NCI-H1417 (cell line): Measurements from ENCODE around the gene HIKESHI.

Experiments
- DNase-seq, 3 experiments: peaks; one replicate each; lab custom pipeline; 2025; lab: John Stamatoyannopoulos, UW

Gene HIKESHI

DNA sequence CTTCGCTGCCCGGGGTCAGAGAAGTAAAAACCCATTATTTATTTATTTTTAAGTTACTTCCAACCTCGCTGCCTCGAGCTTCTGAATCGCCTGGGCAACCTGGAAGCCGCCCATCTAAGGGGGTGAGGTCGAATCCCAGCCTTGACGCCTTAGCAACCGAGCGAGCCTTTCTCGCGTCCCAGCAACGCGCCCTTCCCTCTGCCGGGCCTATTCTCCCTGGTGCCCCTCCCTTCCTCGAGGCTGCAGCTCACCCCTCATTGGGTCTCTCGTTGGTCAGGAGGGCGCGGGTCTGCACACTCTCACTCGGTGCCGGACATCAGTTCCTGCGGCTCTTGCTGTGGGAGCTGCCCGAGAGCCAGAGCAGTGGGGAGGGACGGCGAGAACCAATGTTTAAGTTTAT is 72.5 kb downstream of the HIKESHI start, which contains the start of gene CCDC81:
TSS of gene CCDC81 (plus strand) at position 302 of the 400 bp plus-strand sequence. CDS start 277 bp downstream, outside the sequence.
- no peak for DNase-seq

DNA sequence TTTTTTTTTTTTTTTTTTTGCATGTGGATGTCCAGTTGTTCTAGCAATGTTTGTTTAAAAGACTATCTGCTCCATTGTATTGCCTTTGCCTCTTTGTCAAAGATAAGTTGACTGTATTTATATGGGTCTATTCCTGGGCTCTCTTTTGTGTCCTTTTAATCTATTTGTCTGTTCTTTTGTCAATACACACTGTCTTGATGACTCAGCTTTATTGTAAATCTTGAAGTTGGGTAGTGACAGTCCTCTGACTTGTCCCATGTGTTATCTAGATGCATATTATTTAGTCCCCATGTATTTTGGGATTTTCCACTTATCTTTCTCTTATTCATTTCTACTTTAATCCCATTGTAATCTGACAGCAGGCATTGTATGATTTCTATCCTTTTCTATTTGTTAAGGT is 75.9 kb downstream of the HIKESHI start:
- DNase-seq = no peak

DNA sequence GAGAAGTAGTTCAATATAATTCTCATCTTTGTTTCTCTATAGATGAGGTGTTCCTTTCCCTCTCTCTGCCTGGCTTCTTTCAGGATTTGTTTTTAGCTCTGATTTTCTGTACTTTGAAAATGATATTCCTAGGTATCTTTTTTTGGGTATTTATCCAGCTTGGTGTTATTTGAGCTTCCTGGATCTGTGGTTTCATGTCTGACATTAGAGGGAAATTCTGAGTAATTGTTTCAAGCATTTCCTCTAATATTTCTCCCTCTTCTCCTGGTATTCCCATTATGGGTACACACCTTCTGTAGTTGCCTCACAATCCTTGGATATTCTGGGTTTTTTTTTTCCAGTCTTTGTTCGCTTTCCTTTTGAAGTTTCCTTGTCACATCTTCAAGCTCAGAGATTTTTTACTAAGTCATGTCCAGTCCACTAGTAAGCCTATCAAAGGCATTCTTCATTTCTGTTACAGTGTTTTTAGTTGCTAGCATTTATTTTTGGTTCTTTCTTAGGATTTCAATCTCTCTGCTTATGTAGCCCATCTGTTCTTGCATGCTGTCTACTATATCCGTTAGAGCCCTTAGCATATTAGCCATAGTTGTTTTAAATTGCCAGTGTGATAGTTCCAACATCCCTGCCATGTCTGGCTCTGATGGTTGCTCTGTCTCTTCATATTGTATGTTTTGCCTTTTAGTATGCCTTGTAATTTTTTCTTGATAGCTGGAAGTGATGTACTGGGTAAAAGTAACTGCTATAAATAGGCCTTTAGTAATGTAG is 78.4 kb downstream of the HIKESHI start:
- DNase-seq = no peak

DNA sequence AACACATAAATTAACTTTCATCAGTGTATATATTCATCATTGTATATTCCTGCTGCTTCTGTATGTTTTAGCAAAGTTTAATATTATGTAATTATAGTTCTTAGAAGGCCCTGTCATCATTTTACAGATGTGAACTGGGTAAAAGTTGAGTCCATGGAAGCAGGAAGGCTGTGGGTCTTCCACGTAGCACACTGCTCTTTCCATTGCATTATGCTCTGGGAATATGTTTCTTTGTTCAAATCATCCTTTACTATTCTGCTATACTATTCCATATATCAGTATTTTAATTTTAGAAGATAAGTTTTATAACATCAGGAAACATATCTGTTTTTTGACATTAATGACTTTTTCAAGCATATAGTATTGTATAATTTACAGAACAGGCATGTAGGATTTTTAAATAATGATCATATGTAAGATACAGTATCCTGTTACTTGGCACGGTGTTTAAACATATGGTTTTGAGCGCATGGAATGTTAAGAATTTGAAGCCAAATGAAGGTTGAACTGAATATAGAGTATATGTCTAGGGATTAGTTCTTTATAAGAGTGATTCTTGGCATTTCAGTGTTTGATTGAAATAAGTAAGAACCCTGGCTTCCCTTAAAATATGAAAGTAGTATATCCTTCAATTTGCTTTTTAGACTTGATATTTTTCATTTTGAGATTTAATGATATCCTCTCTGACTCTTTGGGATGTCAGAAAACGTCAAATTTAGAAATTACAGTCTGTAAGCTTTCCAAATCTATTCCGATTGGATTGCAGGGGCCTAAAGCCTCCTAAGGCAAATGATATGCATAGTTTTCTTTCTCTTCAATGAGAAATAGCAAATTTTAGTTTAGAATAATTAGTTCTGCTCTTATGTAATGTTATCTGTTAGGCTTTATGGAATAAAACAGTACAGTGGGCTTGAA is 81.3 kb downstream of the HIKESHI start:
- DNase-seq = no peak

DNA sequence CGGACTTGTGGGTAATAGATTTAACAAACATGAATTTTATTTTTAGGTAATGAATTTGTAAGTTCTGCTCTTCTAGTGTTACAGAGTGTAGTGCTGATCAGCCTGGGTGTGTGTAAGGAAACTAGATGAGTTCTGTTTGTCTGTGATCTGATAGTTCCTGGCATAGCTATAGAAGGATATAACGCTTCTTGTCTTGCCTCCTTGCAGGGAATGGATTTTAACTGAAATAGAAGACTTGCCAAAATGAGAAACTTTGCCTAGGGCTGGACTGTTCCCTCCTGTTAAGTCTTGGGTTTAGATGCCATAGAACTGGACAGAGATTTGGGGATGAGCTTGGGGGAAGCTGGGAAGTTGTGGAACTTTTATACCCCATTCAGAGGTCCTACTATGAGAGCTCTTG is 84.2 kb downstream of the HIKESHI start:
- DNase-seq = no peak

DNA sequence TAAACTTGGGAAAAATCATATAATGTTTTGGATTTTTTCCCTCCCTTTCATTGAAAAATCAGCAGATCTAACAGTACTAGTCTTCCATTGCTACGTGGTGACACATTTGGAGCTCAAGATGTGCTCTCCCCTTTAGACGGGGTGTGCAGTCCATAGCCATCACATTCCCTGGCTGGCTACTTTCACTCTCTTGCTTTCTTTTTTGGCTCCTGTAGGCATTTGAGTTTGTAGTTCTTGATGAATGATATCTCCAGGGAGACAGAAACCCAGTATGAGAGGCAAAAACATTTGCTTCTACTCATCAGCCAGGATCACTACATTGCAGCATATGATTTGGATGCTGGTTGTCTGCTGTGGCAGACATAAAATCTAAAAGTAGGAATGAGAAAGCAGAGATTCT is 84.7 kb downstream of the HIKESHI start:
- DNase-seq = no peak

DNA sequence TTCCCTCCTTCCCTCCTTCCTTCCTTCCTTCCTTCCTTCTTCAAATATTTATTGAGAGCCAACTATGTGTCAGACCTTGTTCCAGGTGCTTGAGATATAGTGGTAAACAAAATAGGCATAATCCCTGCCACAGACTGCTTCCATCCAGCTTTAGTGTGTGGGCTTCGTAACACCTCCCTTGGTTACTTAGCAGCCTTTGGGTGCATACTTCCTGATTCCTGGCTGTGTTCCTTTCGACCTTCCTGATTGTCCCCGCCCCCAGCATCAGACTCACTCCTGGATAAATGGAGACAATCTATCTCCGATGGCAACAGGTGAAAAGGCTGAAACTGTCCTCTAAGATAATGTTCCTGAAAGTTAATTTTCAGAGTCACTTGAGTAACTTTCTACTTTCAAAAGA is 86.2 kb downstream of the HIKESHI start:
- no peak for DNase-seq

DNA sequence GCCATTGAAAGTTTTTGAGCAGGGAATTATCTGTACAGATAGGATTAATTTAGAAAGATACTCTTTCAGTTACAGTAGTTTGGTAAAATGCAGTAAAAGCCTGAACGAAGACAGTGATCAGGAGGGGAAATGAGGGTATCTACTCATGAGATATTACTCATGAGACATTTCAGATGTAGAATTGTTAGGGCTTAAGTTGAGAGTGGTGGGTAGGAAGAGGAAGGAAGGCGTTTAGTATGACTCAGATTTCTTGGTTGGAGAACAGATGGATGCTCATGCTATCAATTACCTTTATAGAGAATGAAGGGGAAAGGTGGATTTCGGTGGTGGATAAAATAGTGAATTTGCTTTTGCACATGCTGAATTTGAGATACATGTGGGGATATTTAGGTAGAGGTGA is 88.4 kb downstream of the HIKESHI start:
- DNase-seq = no peak

DNA sequence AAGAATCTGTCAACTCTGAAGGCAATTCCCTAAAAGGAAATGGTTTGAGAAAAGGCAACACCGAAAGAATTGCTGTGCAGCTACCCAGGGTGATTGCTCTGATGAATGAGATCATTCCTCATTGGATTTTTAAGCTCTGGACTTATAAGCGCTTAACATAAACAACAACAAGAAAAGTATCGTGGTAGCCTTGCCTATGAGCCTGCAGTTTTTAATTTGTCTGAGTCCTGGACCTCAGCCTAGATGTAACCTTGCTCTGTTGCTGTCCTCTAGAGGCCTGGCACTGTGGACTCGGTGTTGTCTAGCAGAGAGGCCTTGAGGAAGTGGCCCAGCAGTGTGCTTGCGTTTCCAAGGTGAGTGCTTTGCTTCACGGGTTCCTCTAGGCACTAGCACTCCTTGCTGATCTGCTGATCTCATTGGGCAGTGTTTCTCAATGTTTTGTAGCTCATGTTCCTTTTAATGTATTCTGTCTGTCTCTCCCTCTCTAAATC is 93.1 kb downstream of the HIKESHI start:
- DNase-seq = no peak
